Measurements from ENCODE around the gene NOS3. TPM values are rescaled to one million over a fixed set of nuclear protein-coding genes. Genes with fewer than 3 reads are reported as not detected.

Gene NOS3
- polyA plus RNA-seq, 1 donor from 2014 or later, result not detected

DNA sequence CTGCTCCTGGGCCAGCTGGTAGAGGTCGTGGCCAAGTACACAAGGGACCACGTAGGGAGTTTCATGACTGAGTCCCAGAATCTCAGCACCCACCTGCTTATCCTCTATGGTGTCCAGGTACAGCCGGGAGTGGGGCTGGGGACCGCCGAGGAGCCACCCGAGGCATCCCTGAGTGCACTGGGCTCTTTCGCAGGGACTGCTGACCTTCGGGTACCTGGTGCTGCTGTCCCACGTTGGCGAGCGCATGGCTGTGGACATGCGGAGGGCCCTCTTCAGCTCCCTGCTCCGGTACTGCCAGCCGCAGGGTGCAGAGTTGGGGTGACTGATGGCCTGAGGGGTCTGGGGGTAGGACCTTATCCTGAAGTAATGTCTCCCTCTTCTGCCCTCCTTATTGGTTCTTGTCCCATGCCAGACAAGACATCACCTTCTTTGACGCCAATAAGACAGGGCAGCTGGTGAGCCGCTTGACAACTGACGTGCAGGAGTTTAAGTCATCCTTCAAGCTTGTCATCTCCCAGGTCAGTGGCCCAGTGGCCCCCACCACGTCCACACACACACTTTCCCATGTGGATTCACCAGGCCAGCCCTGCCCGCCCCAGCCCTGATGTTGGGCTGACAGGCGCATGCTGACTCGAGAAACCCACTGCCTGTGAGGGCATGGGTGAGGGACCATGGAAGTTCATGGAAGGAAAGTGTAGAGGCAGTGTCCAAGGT lies 43.7 kb downstream of the NOS3 start:
- Histone ChIP-seq H3K79me2 (replicated peaks; ENCODE audit: insufficient read depth, low read length) (no peaks in the 10 kb centered on the region), H2AFZ (ENCODE audit: low read depth, low read length) (no peak overlapping the region), H3K36me3 (ENCODE audit: insufficient read depth, low read length) (no peaks in the 10 kb centered on the region), H3K9me3 (ENCODE audit: low read length) (no peaks in the 10 kb centered on the region), H3F3A (ENCODE audit: insufficient read depth, low read length, poor library complexity, severe bottlenecking) (no peaks in the 10 kb centered on the region), H3K27me3 (ENCODE audit: insufficient read depth, low read depth, low read length) (no peaks in the 10 kb centered on the region), H3K27ac (ENCODE audit: low read length) (no peak overlapping the region), H3K4me2 (ENCODE audit: low read length) (no peak overlapping the region), H3K9me2 (ENCODE audit: insufficient read depth, low read length) (no peaks in the 10 kb centered on the region), H3K4me3 (ENCODE audit: low read length) (no peak overlapping the region), H3K9ac (ENCODE audit: low read length) (no peak overlapping the region), H4K20me1 (ENCODE audit: insufficient read depth) (no peaks in the 10 kb centered on the region)
- TF ChIP-seq EZH2 (IDR thresholded peaks at IDR 0.05; ENCODE audit: borderline replicate concordance, insufficient read depth, low read length, poor library complexity, severe bottlenecking) (no peak), RAD21 (conservative IDR thresholded peaks at IDR 0.05) (no peak)

- Histone ChIP-seq H3K36me3 (ENCODE audit: insufficient read depth, low read length) (no peaks in the 10 kb centered on the region), H3K9me3 (ENCODE audit: low read length) (no peaks in the 10 kb centered on the region), H4K20me1 (ENCODE audit: insufficient read depth) (no peaks in the 10 kb centered on the region)
Observed at GRCh38 chr7:151035026-151035717, 44.4 kb downstream of the NOS3 start.

More at GRCh38 chr7:151035026-151035717, 44.4 kb downstream of the NOS3 start:
- Histone ChIP-seq H3K4me3 (ENCODE audit: low read length) (no peak overlapping the region), H3K4me2 (ENCODE audit: low read length) (no peak overlapping the region), H3F3A (ENCODE audit: insufficient read depth, low read length, poor library complexity, severe bottlenecking) (no peaks in the 10 kb centered on the region), H3K79me2 (replicated peaks; ENCODE audit: insufficient read depth, low read length) (no peaks in the 10 kb centered on the region), H3K9me2 (ENCODE audit: insufficient read depth, low read length) (no peaks in the 10 kb centered on the region), H2AFZ (ENCODE audit: low read depth, low read length) (no peak overlapping the region), H3K27ac (ENCODE audit: low read length) (no peak overlapping the region), H3K27me3 (ENCODE audit: insufficient read depth, low read depth, low read length) (no peaks in the 10 kb centered on the region), H3K9ac (ENCODE audit: low read length) (no peak overlapping the region)
- TF ChIP-seq EP300 (conservative IDR thresholded peaks at IDR 0.05; ENCODE audit: poor library complexity, severe bottlenecking) (no peak), TAF1 (IDR thresholded peaks at IDR 0.05; ENCODE audit: low read depth) (no peak), MXI1 (conservative IDR thresholded peaks at IDR 0.05; ENCODE audit: poor library complexity, severe bottlenecking) (no peak), REST (IDR thresholded peaks at IDR 0.05; ENCODE audit: borderline replicate concordance) (no peak), RAD21 (conservative IDR thresholded peaks at IDR 0.05) (no peak), EZH2 (IDR thresholded peaks at IDR 0.05; ENCODE audit: borderline replicate concordance, insufficient read depth, low read length, poor library complexity, severe bottlenecking) (no peak)
